Measurements from ENCODE around the gene ACSF3.

- TF ChIP-seq, protein P1, sequence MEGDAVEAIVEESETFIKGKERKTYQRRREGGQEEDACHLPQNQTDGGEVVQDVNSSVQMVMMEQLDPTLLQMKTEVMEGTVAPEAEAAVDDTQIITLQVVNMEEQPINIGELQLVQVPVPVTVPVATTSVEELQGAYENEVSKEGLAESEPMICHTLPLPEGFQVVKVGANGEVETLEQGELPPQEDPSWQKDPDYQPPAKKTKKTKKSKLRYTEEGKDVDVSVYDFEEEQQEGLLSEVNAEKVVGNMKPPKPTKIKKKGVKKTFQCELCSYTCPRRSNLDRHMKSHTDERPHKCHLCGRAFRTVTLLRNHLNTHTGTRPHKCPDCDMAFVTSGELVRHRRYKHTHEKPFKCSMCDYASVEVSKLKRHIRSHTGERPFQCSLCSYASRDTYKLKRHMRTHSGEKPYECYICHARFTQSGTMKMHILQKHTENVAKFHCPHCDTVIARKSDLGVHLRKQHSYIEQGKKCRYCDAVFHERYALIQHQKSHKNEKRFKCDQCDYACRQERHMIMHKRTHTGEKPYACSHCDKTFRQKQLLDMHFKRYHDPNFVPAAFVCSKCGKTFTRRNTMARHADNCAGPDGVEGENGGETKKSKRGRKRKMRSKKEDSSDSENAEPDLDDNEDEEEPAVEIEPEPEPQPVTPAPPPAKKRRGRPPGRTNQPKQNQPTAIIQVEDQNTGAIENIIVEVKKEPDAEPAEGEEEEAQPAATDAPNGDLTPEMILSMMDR (IDR thresholded peaks at IDR 0.05): no peak
- no peak for TF ChIP-seq TCF7L2 (IDR thresholded peaks at IDR 0.05; ENCODE audit: low read depth, low read length)
- TF ChIP-seq POLR2AphosphoS5 (IDR thresholded peaks at IDR 0.05; ENCODE audit: low read depth, low read length): no peak
- no peak for TF ChIP-seq SIN3A (IDR thresholded peaks at IDR 0.05; ENCODE audit: borderline replicate concordance, insufficient read depth, low read depth, low read length)
Measured at GRCh38 chr16:89197033-89197632, 103.5 kb downstream of the ACSF3 start.

All from Panc1 (cell line).